ENCODE results near the gene GRK2. TPM values are rescaled to one million over a fixed set of nuclear protein-coding genes. Genes with fewer than 3 reads are reported as not detected.

The GRK2 gene
- total and polyA plus RNA-seq, 9 of the 15 experiments (the other 6 are each of a cell fraction or from before 2014, with no cell fraction given), result 0.24 to 95.8 (median 56.5) TPM

- TF ChIP-seq RERE (CRISPR knock-in tag; IDR thresholded peaks at IDR 0.05; ENCODE audit: borderline replicate concordance) (no peak), HDAC6 (IDR thresholded peaks at IDR 0.05; ENCODE audit: low read depth, low read length) (no peak), ADNP (tag; IDR thresholded peaks at IDR 0.05) (no peak), HSF4 (CRISPR knock-in tag; IDR thresholded peaks at IDR 0.05; ENCODE audit: borderline replicate concordance) (no peak), RBM39 (optimal IDR thresholded peaks at IDR 0.05; ENCODE audit: low read depth, low read length) (no peak), HDGF (IDR thresholded peaks at IDR 0.05) (peak; percentile 35; the same call in 1 of the 2 replicates), NFXL1 (CRISPR knock-in tag; IDR thresholded peaks at IDR 0.05) (no peak), BRCA1 (IDR thresholded peaks at IDR 0.05) (no peak), BRCA1 (CRISPR knock-in tag; IDR thresholded peaks at IDR 0.05) (no peak), SUPT5H (IDR thresholded peaks at IDR 0.05) (no peak; the same call in none of the 2 replicates), HDAC2 (IDR thresholded peaks at IDR 0.05) (no peak), ELF4 (CRISPR knock-in tag; IDR thresholded peaks at IDR 0.05) (0 out of 2 replicates have a peak, but pooled peaks have one; percentile 23), MIER1 (IDR thresholded peaks at IDR 0.05; ENCODE audit: low read depth) (no peak), RUNX1 (IDR thresholded peaks at IDR 0.05; ENCODE audit: low read depth) (no peak), NCOA4 (IDR thresholded peaks at IDR 0.05; ENCODE audit: partially characterized antibody) (no peak), ZBTB26 (CRISPR knock-in tag; IDR thresholded peaks at IDR 0.05) (0 out of 2 replicates have a peak, but pooled peaks have one; percentile 5), ZNF707 (CRISPR knock-in tag; conservative IDR thresholded peaks at IDR 0.05) (no peak)
- TF ChIP-seq, protein P1, sequence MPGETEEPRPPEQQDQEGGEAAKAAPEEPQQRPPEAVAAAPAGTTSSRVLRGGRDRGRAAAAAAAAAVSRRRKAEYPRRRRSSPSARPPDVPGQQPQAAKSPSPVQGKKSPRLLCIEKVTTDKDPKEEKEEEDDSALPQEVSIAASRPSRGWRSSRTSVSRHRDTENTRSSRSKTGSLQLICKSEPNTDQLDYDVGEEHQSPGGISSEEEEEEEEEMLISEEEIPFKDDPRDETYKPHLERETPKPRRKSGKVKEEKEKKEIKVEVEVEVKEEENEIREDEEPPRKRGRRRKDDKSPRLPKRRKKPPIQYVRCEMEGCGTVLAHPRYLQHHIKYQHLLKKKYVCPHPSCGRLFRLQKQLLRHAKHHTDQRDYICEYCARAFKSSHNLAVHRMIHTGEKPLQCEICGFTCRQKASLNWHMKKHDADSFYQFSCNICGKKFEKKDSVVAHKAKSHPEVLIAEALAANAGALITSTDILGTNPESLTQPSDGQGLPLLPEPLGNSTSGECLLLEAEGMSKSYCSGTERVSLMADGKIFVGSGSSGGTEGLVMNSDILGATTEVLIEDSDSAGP (CRISPR knock-in tag; IDR thresholded peaks at IDR 0.05), result no peak
- TF ChIP-seq, protein P2, sequence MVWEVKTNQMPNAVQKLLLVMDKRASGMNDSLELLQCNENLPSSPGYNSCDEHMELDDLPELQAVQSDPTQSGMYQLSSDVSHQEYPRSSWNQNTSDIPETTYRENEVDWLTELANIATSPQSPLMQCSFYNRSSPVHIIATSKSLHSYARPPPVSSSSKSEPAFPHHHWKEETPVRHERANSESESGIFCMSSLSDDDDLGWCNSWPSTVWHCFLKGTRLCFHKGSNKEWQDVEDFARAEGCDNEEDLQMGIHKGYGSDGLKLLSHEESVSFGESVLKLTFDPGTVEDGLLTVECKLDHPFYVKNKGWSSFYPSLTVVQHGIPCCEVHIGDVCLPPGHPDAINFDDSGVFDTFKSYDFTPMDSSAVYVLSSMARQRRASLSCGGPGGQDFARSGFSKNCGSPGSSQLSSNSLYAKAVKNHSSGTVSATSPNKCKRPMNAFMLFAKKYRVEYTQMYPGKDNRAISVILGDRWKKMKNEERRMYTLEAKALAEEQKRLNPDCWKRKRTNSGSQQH (CRISPR knock-in tag; IDR thresholded peaks at IDR 0.05), result peak; percentile 89
Observed at GRCh38 chr11:67287355-67288197, 21.3 kb downstream of the GRK2 start (continued).

Data from K562 (cell line).